H1 (cell line): ENCODE results near the gene GPR34. TPM values are rescaled to one million over a fixed set of nuclear protein-coding genes. Genes with fewer than 3 reads are reported as not detected.

Experiments
- CTBP2 ChIP-seq: IDR thresholded peaks from 2 replicates; pipeline ENCODE4 v1.7.0; 2011; ENCODE audit warnings: borderline replicate concordance, mild to moderate bottlenecking, moderate library complexity, mixed read lengths, low read length; ENCODE audit not compliant: insufficient read depth, insufficient read length
- HDAC2 ChIP-seq, 2 experiments: fragments of 300-600 bp in 1 of 2; sonication (generic) in 1 of 2; IDR thresholded peaks; 2 replicates each; pipeline ENCODE4 v1.6.1; 2011 to 2012; ENCODE audit warnings: low read depth in 2 of 2, low read length in 2 of 2, mild to moderate bottlenecking in 2 of 2, moderate library complexity in 2 of 2, borderline replicate concordance in 1 of 2, inconsistent platforms in 1 of 2
- POLR2A ChIP-seq, 2 experiments: IDR thresholded peaks; 1 replicate in 1 of 2; 2 replicates in 1 of 2; pipeline ENCODE4 v1.6.1; 2011; ENCODE audit warnings: low read depth in 2 of 2, low read length in 2 of 2, mild to moderate bottlenecking in 2 of 2; ENCODE audit errors: control extremely low read depth in 1 of 2
- SUZ12 ChIP-seq: fragments of 200-600 bp; sonication (generic); IDR thresholded peaks from 2 replicates; pipeline ENCODE4 v1.6.1; 2012; ENCODE audit warnings: mild to moderate bottlenecking, inconsistent platforms, low read length, moderate library complexity, mixed read lengths
- TBP ChIP-seq: IDR thresholded peaks from 2 replicates; pipeline ENCODE4 v1.6.1; 2011; ENCODE audit warnings: low read depth, low read length, improper control_type of control experiment
- polyA plus RNA-seq, 7 experiments: library from polyadenylated mRNA; depleted of rRNA in 3 of 7; stranded (reverse) in 5 of 7; unstranded in 2 of 7; fragments of >200 nt in 5 of 7; fragments of 200-250 nt in 2 of 7; gene quantifications; 1 replicate in 5 of 7; 2 replicates in 1 of 7; 4 replicates in 1 of 7; pipeline versions ENCODE4 v1.2.1 to v1.2.3, GENCODE V29; 2011 to 2013; ENCODE audit warnings: missing spikeins in 2 of 7, mixed read lengths in 2 of 7
- total RNA-seq: library from RNA; stranded (reverse); fragmentation: NEBNext Ultra II Directional; extraction: Animal tissue kit (Norgen Biotek cat#: 25700); gene quantifications from 2 replicates; pipeline ENCODE4 v1.2.1, GENCODE V29; 2021
- TF ChIP-seq, protein P1 (sequence below): IDR thresholded peaks from 2 replicates; pipeline ENCODE4 v1.6.1; 2011; ENCODE audit warnings: low read length, improper control_type of control experiment

Gene GPR34
- total and polyA plus RNA-seq, 2 of the 8 experiments (the other 6 are each of a cell fraction or from before 2014, with no cell fraction given): not detected

DNA sequence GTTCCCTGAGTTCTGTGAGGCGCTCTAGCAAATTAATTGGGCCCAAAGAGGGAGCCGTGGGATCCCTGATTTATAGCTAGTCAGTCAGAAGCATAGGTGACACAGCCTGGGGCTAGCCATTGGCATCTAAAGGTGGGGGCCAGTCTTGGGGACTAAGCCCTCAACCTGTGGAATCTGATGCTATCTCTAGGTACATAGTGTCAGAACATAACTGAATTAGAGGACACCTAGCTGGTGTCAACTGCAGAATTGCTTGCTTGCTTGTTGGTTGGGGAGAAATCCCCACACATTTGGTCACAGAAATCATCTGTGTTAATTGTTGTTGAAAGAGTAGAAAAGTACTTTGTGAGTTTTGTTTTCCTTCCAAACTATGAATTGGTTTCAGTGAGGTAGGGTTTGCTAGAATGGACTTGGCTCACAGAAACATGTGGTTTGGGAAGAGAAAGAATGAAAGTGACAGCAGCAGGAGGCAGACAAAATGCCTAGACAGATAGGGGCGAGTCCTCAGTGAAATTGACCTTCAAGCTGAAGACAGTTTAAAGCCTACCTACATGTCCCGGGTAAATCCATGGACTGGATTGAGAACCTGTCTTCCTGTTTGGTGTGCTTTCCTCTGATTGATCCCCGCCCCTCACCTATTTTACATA lies 22.4 kb downstream of the GPR34 start (continued):
- TF ChIP-seq POLR2A (IDR thresholded peaks at IDR 0.05; ENCODE audit: control extremely low read depth in 1 of 2, low read depth in 2 of 2, low read length in 2 of 2): no peak
- no peak for TF ChIP-seq CTBP2
- TF ChIP-seq TBP: no peak
- TF ChIP-seq, protein P1, sequence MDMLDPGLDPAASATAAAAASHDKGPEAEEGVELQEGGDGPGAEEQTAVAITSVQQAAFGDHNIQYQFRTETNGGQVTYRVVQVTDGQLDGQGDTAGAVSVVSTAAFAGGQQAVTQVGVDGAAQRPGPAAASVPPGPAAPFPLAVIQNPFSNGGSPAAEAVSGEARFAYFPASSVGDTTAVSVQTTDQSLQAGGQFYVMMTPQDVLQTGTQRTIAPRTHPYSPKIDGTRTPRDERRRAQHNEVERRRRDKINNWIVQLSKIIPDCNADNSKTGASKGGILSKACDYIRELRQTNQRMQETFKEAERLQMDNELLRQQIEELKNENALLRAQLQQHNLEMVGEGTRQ: no peak
- TF ChIP-seq SUZ12: no peak
- no peak for TF ChIP-seq HDAC2 (IDR thresholded peaks at IDR 0.05; ENCODE audit: borderline replicate concordance in 1 of 2, low read depth in 2 of 2, low read length in 2 of 2)
